ENCODE data around the gene PTGFRN. TPM values are rescaled to one million over a fixed set of nuclear protein-coding genes. Genes with fewer than 3 reads are reported as not detected.

Gene PTGFRN
- total and polyA plus RNA-seq, 2 of the 8 experiments (the other 6 are each of a cell fraction or from before 2014, with no cell fraction given), result 13.0 to 32.6 TPM

DNA sequence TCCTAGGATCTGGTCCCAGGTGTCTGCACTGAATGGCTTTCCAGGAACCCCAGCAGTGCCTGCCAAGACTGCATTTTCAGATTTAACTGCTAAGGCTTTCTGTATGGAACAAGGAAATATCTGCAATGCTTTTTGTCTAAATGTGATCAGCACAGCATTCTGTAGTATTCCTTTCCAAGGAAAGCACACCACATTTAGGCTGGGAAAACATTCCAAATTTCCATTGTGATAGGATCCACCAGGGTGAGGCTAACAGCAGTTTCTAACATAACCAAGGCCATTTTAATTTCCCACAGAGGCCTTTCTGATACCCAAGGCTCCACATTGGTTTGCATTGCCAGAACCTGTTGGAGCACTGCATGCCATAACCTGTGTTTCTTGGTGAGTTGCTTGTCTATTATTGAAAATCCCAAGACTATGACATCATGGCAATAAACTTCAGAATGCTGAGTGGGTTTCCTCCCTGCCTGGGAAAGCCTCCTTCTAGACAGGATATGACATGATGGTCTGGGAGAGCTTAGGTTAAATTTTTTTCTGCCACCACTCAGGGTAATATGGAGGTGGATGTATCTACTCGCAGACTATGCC is 23.3 kb upstream of the PTGFRN start:
- DNase-seq (ENCODE audit: low read depth in 1 of 2, low spot score in 2 of 2) (no peak), FAIRE-seq (no peak)
- no peak overlapping the region for H2AFZ ChIP-seq (ENCODE audit: low read length)
- no peaks in the 10 kb centered on the region for H3K9me3 ChIP-seq (ENCODE audit: insufficient read depth in 2 of 2, low read depth in 1 of 2, low read length in 1 of 2)
- H3K23me2 ChIP-seq (ENCODE audit: low read depth, low read length), result no peaks in the 10 kb centered on the region
- no peak overlapping the region for H2BK120ac ChIP-seq (replicated peaks; ENCODE audit: low read depth, low read length)
- no peak overlapping the region for H2BK20ac ChIP-seq (ENCODE audit: low read length)
- H4K8ac ChIP-seq (ENCODE audit: extremely low read depth, insufficient read depth, low read length), result no peak overlapping the region
- ChIA-PET POLR2A (ENCODE audit: partially characterized antibody) (no interaction called here), CTCF (ENCODE audit: partially characterized antibody) (interaction anchor here (1.1 to 3.8 kb wide), 4 partner anchors 8 to 122 kb away, joined by 3 to 16 read pairs (median 6); no protein-coding TSS in a partner anchor)
- H3K14ac ChIP-seq (ENCODE audit: insufficient read length), result no peak overlapping the region
- no peaks in the 10 kb centered on the region for H3K79me1 ChIP-seq (ENCODE audit: low read depth, low read length)
- H3K23ac ChIP-seq (ENCODE audit: insufficient read length), result no peak overlapping the region
- 87% methylated on average over 1 of the region's 1 CpG; no CpG with 5 or more reads in 1 of the 2 experiments for WGBS, 2 experiments (ENCODE audit: extremely low coverage in 1 of 2, insufficient coverage in 1 of 2, insufficient read length in 1 of 2, insufficient replicate concordance in 2 of 2, low coverage in 1 of 2, low lambda C conversion rate in 2 of 2, missing lambda C conversion rate in 1 of 2)
- no peak overlapping the region for H3K56ac ChIP-seq (replicated peaks; ENCODE audit: insufficient read length, low read depth, low read length)
- no peak overlapping the region for H2AK5ac ChIP-seq (ENCODE audit: low read depth, low read length)
- H4K91ac ChIP-seq (replicated peaks; ENCODE audit: insufficient read length, low read length), result no peak overlapping the region
- H3K4me2 ChIP-seq (ENCODE audit: insufficient read depth in 1 of 2, low read depth in 2 of 2, low read length in 2 of 2), result no peak overlapping the region
- H2BK15ac ChIP-seq (ENCODE audit: low read length), result no peak overlapping the region
- no peak overlapping the region for H3K27ac ChIP-seq (ENCODE audit: low read depth, low read length)
- H3K36me3 ChIP-seq (ENCODE audit: control insufficient read depth in 2 of 4, insufficient read depth in 4 of 4, low read length in 3 of 4), result no peaks in the 10 kb centered on the region
- no peak overlapping the region for H2BK5ac ChIP-seq (ENCODE audit: low read depth, low read length)
- no peak overlapping the region for H2BK12ac ChIP-seq (ENCODE audit: low read depth, low read length)
- H3K18ac ChIP-seq (ENCODE audit: extremely low read depth, low read length), result no peak overlapping the region
- no peak overlapping the region for H3K4me3 ChIP-seq (ENCODE audit: extremely low read depth in 1 of 4, insufficient read depth in 2 of 4, low read depth in 3 of 4, low read length in 4 of 4)
- H4K5ac ChIP-seq (ENCODE audit: insufficient read length, low read depth, low read length), result no peak overlapping the region
- no peaks in the 10 kb centered on the region for H3K27me3 ChIP-seq (replicated peaks in 1 of 4; ENCODE audit: control insufficient read depth in 3 of 4, extremely low read depth in 1 of 4, insufficient read depth in 3 of 4, low read length in 3 of 4)
- TF ChIP-seq POLR2AphosphoS5 (IDR thresholded peaks at IDR 0.05; ENCODE audit: low read depth, low read length), result no peak
- TF ChIP-seq HDAC6 (IDR thresholded peaks at IDR 0.05; ENCODE audit: low read depth, low read length), result no peak
- TF ChIP-seq GTF2F1 (IDR thresholded peaks at IDR 0.05; ENCODE audit: borderline replicate concordance, low read depth, low read length), result no peak
- TF ChIP-seq CREB1 (IDR thresholded peaks at IDR 0.05), result no peak
- TF ChIP-seq CBX8 (IDR thresholded peaks at IDR 0.05; ENCODE audit: borderline replicate concordance, low read depth, low read length), result no peak
- TF ChIP-seq, protein P1, sequence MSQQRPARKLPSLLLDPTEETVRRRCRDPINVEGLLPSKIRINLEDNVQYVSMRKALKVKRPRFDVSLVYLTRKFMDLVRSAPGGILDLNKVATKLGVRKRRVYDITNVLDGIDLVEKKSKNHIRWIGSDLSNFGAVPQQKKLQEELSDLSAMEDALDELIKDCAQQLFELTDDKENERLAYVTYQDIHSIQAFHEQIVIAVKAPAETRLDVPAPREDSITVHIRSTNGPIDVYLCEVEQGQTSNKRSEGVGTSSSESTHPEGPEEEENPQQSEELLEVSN (IDR thresholded peaks at IDR 0.05), result no peak
- TF ChIP-seq HDAC2 (IDR thresholded peaks at IDR 0.05; ENCODE audit: borderline replicate concordance in 1 of 2, low read depth in 2 of 2, low read length in 2 of 2), result no peak
- no peaks in the 10 kb centered on the region for H3K4me1 ChIP-seq (replicated peaks in 1 of 4; ENCODE audit: control insufficient read depth in 3 of 4, insufficient read depth in 4 of 4, low read length in 3 of 4)
- H3K4ac ChIP-seq (replicated peaks; ENCODE audit: insufficient read length, low read depth, low read length), result no peak overlapping the region
- no peak overlapping the region for H3K9ac ChIP-seq (replicated peaks in 1 of 4; ENCODE audit: extremely low read depth in 1 of 4, low read depth in 3 of 4, low read length in 3 of 4)
- H3K79me2 ChIP-seq (ENCODE audit: control insufficient read depth in 1 of 2, insufficient read depth in 2 of 2, low read length in 2 of 2), result no peaks in the 10 kb centered on the region
- H4K20me1 ChIP-seq (replicated peaks in 1 of 2; ENCODE audit: control insufficient read depth in 1 of 2, insufficient read depth in 2 of 2, low read length in 2 of 2), result no peaks in the 10 kb centered on the region

All from H1 (cell line).